GM12865 (cell line): ENCODE data around the gene GCLC.
A peak's percentile ranks its signal among the peaks of the same experiment; 100 is the strongest.
"Not testable (repeated sequence)": the region's sequence is repeated elsewhere in the genome, so short reads cannot be mapped to it uniquely, and the experiment has no call there.

Experiments used
- DNase-seq: peaks from one replicate; pipeline ENCODE4 v3.0.0; 2010; ENCODE audit warnings: low read depth
- H3K4me3 ChIP-seq: 2 replicates; pipeline ENCODE4 v1.5.1; 2011; ENCODE audit warnings: mild to moderate bottlenecking, low read depth, low read length, control low read depth
- CTCF ChIP-seq: IDR thresholded peaks from 2 replicates; pipeline ENCODE4 v1.5.1; 2011; ENCODE audit warnings: low read length, control low read depth, low read depth, inconsistent platforms; ENCODE audit not compliant: insufficient read depth; ENCODE audit errors: missing control alignments

The GCLC gene

GRCh38 chr6:53578371-53578770 lies 33.5 kb upstream of the GCLC start:
- H3K4me3 ChIP-seq: no peak overlapping the region
- TF ChIP-seq CTCF: no peak
- no peak for DNase-seq

DNA sequence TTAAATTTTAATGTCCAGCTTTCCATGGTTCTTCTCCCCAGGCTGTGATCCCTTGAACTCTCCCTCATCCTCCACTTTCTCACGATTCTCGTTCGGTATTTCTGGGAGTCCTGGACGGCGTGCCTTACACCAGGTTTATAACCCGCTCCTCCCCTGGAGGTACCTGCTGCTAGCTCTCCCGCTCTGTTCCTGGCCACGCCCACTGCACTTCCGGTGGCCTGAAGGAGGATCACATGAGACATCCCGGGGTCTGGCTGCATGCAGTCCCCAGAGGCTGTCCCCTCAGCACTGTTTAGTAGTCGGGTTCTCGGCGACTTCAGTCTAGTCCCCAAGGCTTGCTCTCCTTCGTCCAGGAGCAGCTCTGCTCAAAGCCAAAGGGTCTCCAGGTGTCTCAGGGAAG lies 28.4 kb upstream of the GCLC start:
- no peak for TF ChIP-seq CTCF
- DNase-seq: no peak
- no peak overlapping the region for H3K4me3 ChIP-seq

GRCh38 chr6:53572379-53572778 lies 27.5 kb upstream of the GCLC start:
- DNase-seq, H3K4me3 ChIP-seq: not testable (repeated sequence)

- no peak for TF ChIP-seq CTCF
- no peak for DNase-seq
- H3K4me3 ChIP-seq: no peak overlapping the region
Observed at GRCh38 chr6:53568776-53569616, 24.1 kb upstream of the GCLC start.

DNA sequence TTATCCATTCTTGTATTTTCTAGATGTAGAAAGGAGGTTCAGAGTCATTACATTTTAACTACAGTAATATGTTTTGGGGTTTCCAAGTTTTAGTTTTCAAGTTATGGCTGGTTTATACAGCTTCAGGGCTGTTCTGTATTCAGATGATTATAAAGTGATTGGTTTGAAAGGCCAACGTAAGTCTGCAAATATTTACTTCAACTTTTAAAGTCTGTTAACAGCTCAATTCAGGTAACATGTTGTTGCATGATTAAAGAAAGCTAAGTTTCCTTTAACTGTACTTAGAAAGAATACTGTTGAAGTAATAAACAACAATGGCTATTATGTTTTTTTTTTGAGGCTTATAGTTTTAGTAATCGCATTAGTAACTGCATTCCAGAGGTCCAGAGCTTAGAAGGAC lies 22.8 kb upstream of the GCLC start:
- DNase-seq: no peak
- no peak for TF ChIP-seq CTCF

DNA sequence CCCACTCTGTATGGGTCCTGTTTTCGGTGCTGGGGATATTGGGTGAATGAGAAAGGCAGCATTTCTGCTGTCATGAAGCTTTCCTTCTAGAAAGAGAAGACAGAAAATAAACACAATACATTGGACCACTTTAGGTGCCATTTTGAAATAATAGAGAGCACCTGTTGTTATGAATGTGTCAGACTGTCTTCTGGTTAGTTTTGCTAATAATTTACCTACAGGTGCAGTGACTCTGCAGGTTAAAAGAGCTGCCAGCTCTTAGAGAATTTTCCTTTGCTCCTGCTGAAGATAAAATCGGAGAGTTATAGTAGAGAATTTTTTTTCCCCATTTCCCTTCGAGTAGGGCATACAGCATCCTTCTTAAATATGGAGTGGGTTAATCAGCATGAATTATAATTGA lies 21.9 kb upstream of the GCLC start:
- no peak for DNase-seq
- no peak overlapping the region for H3K4me3 ChIP-seq
- TF ChIP-seq CTCF: no peak

More for the DNA sequence above, 22.8 kb upstream of the GCLC start:
- H3K4me3 ChIP-seq: no peak overlapping the region

DNA sequence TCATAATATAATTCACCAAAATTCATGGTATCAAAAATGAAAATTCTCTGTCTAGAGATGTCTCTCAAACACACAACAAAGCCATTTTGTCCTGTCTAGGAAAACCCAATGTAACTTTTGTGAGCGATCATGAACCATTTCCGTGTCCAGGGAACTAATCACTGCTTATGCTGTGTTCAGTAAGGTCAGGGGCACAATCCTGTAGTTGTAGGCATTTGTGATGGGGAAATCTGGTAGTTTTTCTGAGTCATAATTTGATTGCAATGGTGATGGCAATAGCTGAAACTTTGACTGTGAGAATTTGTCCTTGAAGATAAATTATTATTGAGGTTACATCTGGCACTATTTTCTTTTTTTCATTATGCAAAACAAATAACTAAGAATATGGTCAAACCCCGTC lies 21.0 kb upstream of the GCLC start:
- peak; percentile 12 for DNase-seq
- no peak overlapping the region for H3K4me3 ChIP-seq
- no peak for TF ChIP-seq CTCF
